Measurements from ENCODE around the gene NHSL1. TPM values are rescaled to one million over a fixed set of nuclear protein-coding genes. Genes with fewer than 3 reads are reported as not detected.

The NHSL1 gene
- total and polyA plus RNA-seq, 9 of the 15 experiments (the other 6 are each of a cell fraction or from before 2014, with no cell fraction given): 0.09 to 0.20 TPM; not detected in 7

DNA sequence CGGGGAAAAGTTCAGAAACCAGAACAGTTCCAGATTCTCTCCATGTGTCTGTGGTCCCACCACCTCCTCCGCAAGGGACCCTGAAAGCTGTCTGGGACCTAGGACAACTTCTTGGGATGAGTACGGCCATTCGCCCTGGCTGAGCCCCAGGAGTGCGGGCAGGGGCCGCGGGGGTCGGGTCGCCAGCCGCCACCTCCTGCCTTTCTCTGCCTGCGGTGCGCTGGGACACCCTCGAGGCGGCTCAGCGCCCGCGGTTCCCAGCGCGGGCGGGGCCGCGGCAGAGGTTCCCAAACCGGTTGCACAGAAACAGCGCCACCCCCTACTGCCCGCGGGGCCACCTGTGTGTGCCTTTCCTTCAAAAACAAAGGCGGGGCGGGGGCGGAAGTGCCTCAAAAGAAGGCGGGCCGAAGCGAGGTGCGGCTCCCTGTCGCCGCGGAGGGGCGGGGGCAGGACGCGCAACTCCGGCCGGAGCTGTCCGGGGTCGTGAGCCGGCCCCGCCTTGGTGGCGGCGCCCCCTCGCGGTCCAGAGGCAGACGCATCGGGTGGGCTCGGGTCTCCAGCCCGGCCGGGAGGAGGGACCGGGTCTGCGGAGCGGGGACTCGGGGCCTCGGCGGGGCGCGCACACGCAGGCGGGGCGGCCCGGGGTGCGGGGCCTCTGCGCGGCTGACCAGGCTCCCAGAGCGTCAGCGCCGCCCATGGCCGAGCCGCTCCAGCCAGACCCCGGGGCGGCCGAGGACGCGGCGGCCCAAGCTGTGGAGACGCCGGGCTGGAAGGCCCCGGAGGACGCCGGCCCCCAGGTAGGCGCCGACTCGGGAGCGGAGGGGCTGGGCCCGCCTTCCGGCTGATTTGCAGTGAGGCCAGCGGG is 95.3 kb downstream of the NHSL1 start, which contains the start of gene HEBP2 (continued):
- TF ChIP-seq GTF3C2 (IDR thresholded peaks at IDR 0.05; ENCODE audit: borderline replicate concordance, extremely low read depth, insufficient read length) (no peak), HMGXB4 (CRISPR knock-in tag; IDR thresholded peaks at IDR 0.05) (peak; percentile 57; the same call in 1 of the 2 replicates), TSC22D4 (tag; IDR thresholded peaks at IDR 0.05) (no peak), ZNF830 (CRISPR knock-in tag; IDR thresholded peaks at IDR 0.05) (no peak), KLF13 (tag; IDR thresholded peaks at IDR 0.05; ENCODE audit: borderline replicate concordance, low read depth) (no peak), ZNF740 (CRISPR knock-in tag; IDR thresholded peaks at IDR 0.05) (peak; percentile 18; the same call in 1 of the 2 replicates), ZNF740 (tag; IDR thresholded peaks at IDR 0.05) (no peak), ZNF431 (CRISPR knock-in tag; IDR thresholded peaks at IDR 0.05) (peak; percentile 63; the same call in 1 of the 2 replicates), MEF2A (IDR thresholded peaks at IDR 0.05; ENCODE audit: control insufficient read depth, low read depth, low read length) (no peak), KAT8 (IDR thresholded peaks at IDR 0.05; ENCODE audit: low read depth) (no peak), ZNF695 (CRISPR knock-in tag; IDR thresholded peaks at IDR 0.05) (no peak), KDM4B (IDR thresholded peaks at IDR 0.05; ENCODE audit: borderline replicate concordance in 2 of 2, low read depth in 1 of 2) (no peak), ZNF41 (CRISPR knock-in tag; conservative IDR thresholded peaks at IDR 0.05) (0 out of 2 replicates have a peak, but pooled peaks have one; percentile 17), NBN (IDR thresholded peaks at IDR 0.05; ENCODE audit: low read depth) (no peak), SMAD2 (IDR thresholded peaks at IDR 0.05; ENCODE audit: low read depth, low read length) (no peak), FOS (IDR thresholded peaks at IDR 0.05; ENCODE audit: extremely low read depth, insufficient read length) (no peak)
- TF ChIP-seq, protein P1, sequence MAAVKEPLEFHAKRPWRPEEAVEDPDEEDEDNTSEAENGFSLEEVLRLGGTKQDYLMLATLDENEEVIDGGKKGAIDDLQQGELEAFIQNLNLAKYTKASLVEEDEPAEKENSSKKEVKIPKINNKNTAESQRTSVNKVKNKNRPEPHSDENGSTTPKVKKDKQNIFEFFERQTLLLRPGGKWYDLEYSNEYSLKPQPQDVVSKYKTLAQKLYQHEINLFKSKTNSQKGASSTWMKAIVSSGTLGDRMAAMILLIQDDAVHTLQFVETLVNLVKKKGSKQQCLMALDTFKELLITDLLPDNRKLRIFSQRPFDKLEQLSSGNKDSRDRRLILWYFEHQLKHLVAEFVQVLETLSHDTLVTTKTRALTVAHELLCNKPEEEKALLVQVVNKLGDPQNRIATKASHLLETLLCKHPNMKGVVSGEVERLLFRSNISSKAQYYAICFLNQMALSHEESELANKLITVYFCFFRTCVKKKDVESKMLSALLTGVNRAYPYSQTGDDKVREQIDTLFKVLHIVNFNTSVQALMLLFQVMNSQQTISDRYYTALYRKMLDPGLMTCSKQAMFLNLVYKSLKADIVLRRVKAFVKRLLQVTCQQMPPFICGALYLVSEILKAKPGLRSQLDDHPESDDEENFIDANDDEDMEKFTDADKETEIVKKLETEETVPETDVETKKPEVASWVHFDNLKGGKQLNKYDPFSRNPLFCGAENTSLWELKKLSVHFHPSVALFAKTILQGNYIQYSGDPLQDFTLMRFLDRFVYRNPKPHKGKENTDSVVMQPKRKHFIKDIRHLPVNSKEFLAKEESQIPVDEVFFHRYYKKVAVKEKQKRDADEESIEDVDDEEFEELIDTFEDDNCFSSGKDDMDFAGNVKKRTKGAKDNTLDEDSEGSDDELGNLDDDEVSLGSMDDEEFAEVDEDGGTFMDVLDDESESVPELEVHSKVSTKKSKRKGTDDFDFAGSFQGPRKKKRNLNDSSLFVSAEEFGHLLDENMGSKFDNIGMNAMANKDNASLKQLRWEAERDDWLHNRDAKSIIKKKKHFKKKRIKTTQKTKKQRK (IDR thresholded peaks at IDR 0.05; ENCODE audit: borderline replicate concordance, low read depth, low read length): no peak

Data from K562 (cell line).